Adrenal gland (tissue), 12 donors: ENCODE measurements around the gene CCDC183. TPM values are rescaled to one million over a fixed set of nuclear protein-coding genes. Genes with fewer than 3 reads are reported as not detected.
A peak's percentile ranks its signal among the peaks of the same experiment; 100 is the strongest.
"Not testable (repeated sequence)": the region's sequence is repeated elsewhere in the genome, so short reads cannot be mapped to it uniquely, and the experiment has no call there.

ENCODE experiments used
- DNase-seq, 7 donors: peaks; one replicate each; pipeline ENCODE4 v3.0.0-alpha.2; 2019 to 2020
- H3K27ac ChIP-seq, 5 donors: fragments of 200-600 bp; sonication (generic) in 4 of 5; 1 replicate in 3 of 5; 2 replicates in 2 of 5; pipeline versions ENCODE4 v1.5.1 to v1.8.0; 2016 to 2020; ENCODE audit warnings: mild to moderate bottlenecking in 1 of 5
- H3K27me3 ChIP-seq: fragments of 200-600 bp; 2 replicates; pipeline ENCODE4 v1.8.0; 2021
- H3K36me3 ChIP-seq, 2 donors: fragments of 200-600 bp; replicated peaks in 1 of 2; 1 replicate in 1 of 2; 2 replicates in 1 of 2; pipeline versions ENCODE4 v1.5.1 to v1.8.0; 2018 to 2022
- H3K4me1 ChIP-seq, 2 donors: fragments of 200-600 bp; replicated peaks in 1 of 2; 1 replicate in 1 of 2; 2 replicates in 1 of 2; pipeline versions ENCODE4 v1.5.1 to v1.8.0; 2018 to 2021
- H3K4me3 ChIP-seq, 4 donors: fragments of 200-600 bp; sonication (generic) in 3 of 4; one replicate each; pipeline ENCODE4 v1.5.1; 2016 to 2018
- H3K9me3 ChIP-seq, 3 donors: fragments of 200-600 bp; sonication (generic) in 1 of 3; replicated peaks in 1 of 3; 1 replicate in 2 of 3; 2 replicates in 1 of 3; pipeline versions ENCODE4 v1.5.1 to v1.8.0; 2016 to 2021
- CTCF ChIP-seq, 6 experiments: fragments of 450-650 bp in 4 of 6; fragments of 200-600 bp in 2 of 6; sonication (generic) in 1 of 6; IDR thresholded peaks; 1 replicate in 5 of 6; 2 replicates in 1 of 6; pipeline versions ENCODE4 v1.5.1 to v1.8.0; 2016 to 2021; ENCODE audit warnings: antibody characterized with exemption in 6 of 6, mild to moderate bottlenecking in 2 of 6, moderate library complexity in 1 of 6
- POLR2A ChIP-seq, 2 donors: fragments of 450-650 bp; IDR thresholded peaks; one replicate each; pipeline ENCODE4 v1.6.1; 2017; ENCODE audit warnings: antibody characterized with exemption in 2 of 2, mild to moderate bottlenecking in 2 of 2, moderate library complexity in 1 of 2
- WGBS, 4 donors: extraction: QIAGEN DNeasy Blood & Tissue Kit in 2 of 4; methylation state at CpG; one replicate each; pipeline versions ENCODE4 v1.1.5 to v1.1.7; 2013 to 2017; 5-methylcytosine and 5-hydroxymethylcytosine counted together
- intact Hi-C, 2 donors: fragments of 100-400 bp; cut with DNase I; formaldehyde crosslinking; loops; one replicate each; pipeline versions ENCODE4 v1.14.1 to v1.15.0; 2022 to 2023
- polyA plus RNA-seq, 3 donors: library from polyadenylated mRNA; stranded (reverse); fragments of 200-250 nt in 2 of 3; fragments of 350-450 nt in 1 of 3; fragmentation: Illumina TruSeq in 1 of 3; extraction: RNeasy Lipid Tissue Mini Kit (QIAGEN cat#74804) in 1 of 3; gene quantifications; one replicate each; pipeline ENCODE4 v1.2.3, GENCODE V29; 2013 to 2014
- total RNA-seq, 9 donors: library from RNA; depleted of rRNA in 4 of 9; stranded (reverse); fragments of >200 nt in 4 of 9; fragments of 120-200 nt in 1 of 9; fragmentation: NEBNext Ultra II Directional in 1 of 9; extraction: Animal tissue kit (Norgen Biotek cat#: 25700) in 1 of 9; gene quantifications; one replicate each; pipeline versions ENCODE4 v1.1.0 to v1.2.4, GENCODE V29; 2013 to 2023
- donor health status: healthy with polysubstance abuse.
- donor health status: Bipolar disorder and iron deficiency.
- donor health status: DM: yes; HTN: yes; CAD: no.
- donor health status: DM: no; HTN: no; CAD: no.
- donor health status: DM: no; HTN: no; CAD: no.
- donor health status: DM: yes; HTN: yes; CAD: no.

The CCDC183 gene
- total and polyA plus RNA-seq, 12 donors = 0.46 to 17.5 (median 1.8) TPM; not detected in 1

GRCh38 chr9:136794281-136794999 is 1.7 kb upstream of the CCDC183 start:
- DNase-seq = no peak
- Histone ChIP-seq H3K4me3 (no peak overlapping the region), H3K4me1 (peaks cover 5 to 28% of the 10 kb centered on the region in 2 donors), H3K27me3 (peaks cover 7% of the 10 kb centered on the region), H3K36me3 (peaks cover 0 to 5% of the 10 kb centered on the region in 2 donors), H3K9me3 (no peaks in the 10 kb centered on the region), H3K27ac (no peak overlapping the region)
- intact Hi-C loops = loop anchor here in 1 of 2 donors (10.0 kb wide), 1 partner anchor 50 kb away; the partner anchor contains the start of genes AJM1 and PHPT1
- 86 to 94% (median 91%) methylated on average over 12 to 14 of the region's 14 CpGs for WGBS, 4 donors
- TF ChIP-seq POLR2A (IDR thresholded peaks at IDR 0.05) = no peak
- no peak for TF ChIP-seq CTCF (IDR thresholded peaks at IDR 0.05)

DNA sequence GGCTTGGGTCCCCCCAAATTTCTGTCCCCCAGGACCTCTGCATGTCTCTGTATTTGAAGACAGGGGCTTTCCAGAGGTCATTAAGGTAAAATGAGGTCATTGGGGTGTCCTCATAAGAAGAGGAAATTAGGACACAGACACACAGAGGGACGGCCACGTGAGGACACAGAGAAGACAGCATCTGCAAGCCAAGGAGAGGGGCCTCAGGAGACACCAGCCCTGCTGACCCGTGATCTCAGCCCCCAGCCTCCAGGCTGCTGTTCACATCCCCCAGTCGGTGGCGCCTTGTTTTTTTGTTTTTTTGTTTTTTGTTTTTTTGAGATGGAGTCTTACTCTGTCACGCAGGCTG is 1.2 kb upstream of the CCDC183 start:
- Histone ChIP-seq H3K27me3 (peaks cover 7% of the 10 kb centered on the region), H3K9me3 (no peaks in the 10 kb centered on the region), H3K36me3 (peaks cover 0 to 5% of the 10 kb centered on the region in 2 donors), H3K27ac (no peak overlapping the region), H3K4me1 (peaks cover 5 to 33% of the 10 kb centered on the region in 2 donors), H3K4me3 (no peak overlapping the region)
- TF ChIP-seq POLR2A (IDR thresholded peaks at IDR 0.05) (no peak), CTCF (IDR thresholded peaks at IDR 0.05) (no peak)
- intact Hi-C loops = loop anchor here in 1 of 2 donors (10.0 kb wide), 1 partner anchor 50 kb away; the partner anchor contains the start of genes AJM1 and PHPT1
- DNase-seq = no peak
- 62 to 81% (median 72%) methylated on average over 6 of the region's 6 CpGs for WGBS, 4 donors

DNA sequence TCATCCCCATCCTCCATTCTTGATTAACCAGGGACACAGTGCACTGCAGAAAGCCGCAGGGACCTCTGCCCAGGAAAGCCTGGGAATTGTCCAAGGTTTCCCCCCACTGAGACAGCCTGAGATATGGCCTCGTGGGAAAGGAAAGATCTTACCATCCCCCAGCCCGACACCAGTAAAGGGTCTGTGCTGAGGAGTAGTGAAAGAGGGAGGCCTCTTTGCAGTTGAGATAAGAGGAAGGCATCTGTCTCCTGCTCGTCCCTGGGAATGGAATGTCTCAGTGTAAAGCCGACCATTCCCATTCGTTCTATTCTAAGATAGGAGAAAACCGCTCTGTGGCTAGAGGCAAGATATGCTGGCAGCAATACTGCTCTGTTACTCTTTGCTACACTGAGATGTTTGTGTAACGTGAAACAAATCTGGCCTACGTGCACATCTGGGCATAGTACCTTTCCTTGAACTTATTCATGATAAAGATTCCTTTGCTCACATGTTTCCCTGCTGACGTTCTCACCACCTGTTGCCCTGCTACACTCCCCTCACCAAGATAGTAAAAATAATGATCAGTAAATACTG is 723 bp downstream of the CCDC183 start:
- not testable (repeated sequence) for H3K27me3 ChIP-seq, H3K36me3 ChIP-seq, H3K27ac ChIP-seq, H3K9me3 ChIP-seq, DNase-seq, H3K4me3 ChIP-seq
- intact Hi-C loops = loop anchor here in 1 of 2 donors (10.0 kb wide), 1 partner anchor 48 kb away; the partner anchor contains the start of genes AJM1 and PHPT1
- H3K4me1 ChIP-seq = peaks cover 0 to 33% of the 10 kb centered on the region in 2 donors
- WGBS, 4 donors = 10 to 14% (median 11%) methylated on average over 10 of the region's 10 CpGs

DNA sequence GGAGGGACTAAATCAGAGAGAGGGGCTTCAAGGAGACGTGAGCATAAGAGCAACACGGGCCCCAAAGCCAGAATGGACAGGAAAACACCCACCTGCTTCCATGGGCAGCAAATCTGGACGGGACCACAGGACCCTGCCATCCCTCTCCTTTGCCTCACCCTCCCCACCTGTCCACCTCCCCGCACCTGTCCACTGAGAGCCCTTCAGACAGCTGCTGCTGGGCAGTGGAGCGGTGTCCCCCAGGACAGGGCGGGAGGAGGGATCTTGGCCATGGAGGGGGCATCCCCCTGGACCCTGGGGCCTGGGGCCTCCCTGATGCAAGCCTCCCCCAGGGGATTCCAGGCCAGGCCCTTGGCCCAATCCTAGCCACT is 2.6 kb downstream of the CCDC183 start:
- intact Hi-C loops = loop anchor here in 1 of 2 donors (10.0 kb wide), 1 partner anchor 46 kb away; the partner anchor contains the start of genes AJM1 and PHPT1
- 71 to 81% (median 78%) methylated on average over 3 to 6 of the region's 6 CpGs for WGBS, 4 donors
- Histone ChIP-seq H3K4me3 (no peak overlapping the region), H3K27ac (no peak overlapping the region), H3K9me3 (no peaks in the 10 kb centered on the region), H3K27me3 (peaks cover 7% of the 10 kb centered on the region), H3K4me1 (peaks cover 0 to 29% of the 10 kb centered on the region in 2 donors), H3K36me3 (no peaks in the 10 kb centered on the region)
- DNase-seq = no peak
- no peak for TF ChIP-seq POLR2A (IDR thresholded peaks at IDR 0.05)

- 23 to 40% (median 28%) methylated on average over 2 to 35 of the region's 35 CpGs for WGBS, 4 donors
- Histone ChIP-seq H3K27ac (peak overlapping the region in 1 of 5 donors; percentile 38), H3K9me3 (no peaks in the 10 kb centered on the region), H3K4me3 (peak overlapping the region in 1 of 4 donors; percentile 50), H3K27me3 (peaks cover 7% of the 10 kb centered on the region), H3K4me1 (peaks cover 0 to 29% of the 10 kb centered on the region in 2 donors), H3K36me3 (no peaks in the 10 kb centered on the region)
- DNase-seq = no peak
- intact Hi-C loops = loop anchor here in 1 of 2 donors (10.0 kb wide), 1 partner anchor 46 kb away; the partner anchor contains the start of genes AJM1 and PHPT1
- TF ChIP-seq POLR2A (IDR thresholded peaks at IDR 0.05) (no peak), CTCF (IDR thresholded peaks at IDR 0.05) (no peak)
Measured at GRCh38 chr9:136799079-136799853, 3.1 kb downstream of the CCDC183 start.
